ENCODE measurements around the gene ANKRD40.

- TF ChIP-seq POLR2A (IDR thresholded peaks at IDR 0.05) (peak; percentile 79), CTCF (IDR thresholded peaks at IDR 0.05) (no peak)
Measured at GRCh38 chr17:50719144-50719923, 11.6 kb upstream of the ANKRD40 start, which contains the start of gene LUC7L3.

All from breast epithelium (tissue), 3 donors.